ENCODE data around the gene RNF14. TPM values are rescaled to one million over a fixed set of nuclear protein-coding genes. Genes with fewer than 3 reads are reported as not detected.

RNF14 gene
- total and polyA plus RNA-seq, 9 of the 15 experiments (the other 6 are each of a cell fraction or from before 2014, with no cell fraction given), result 36.3 to 140 (median 75.1) TPM

DNA sequence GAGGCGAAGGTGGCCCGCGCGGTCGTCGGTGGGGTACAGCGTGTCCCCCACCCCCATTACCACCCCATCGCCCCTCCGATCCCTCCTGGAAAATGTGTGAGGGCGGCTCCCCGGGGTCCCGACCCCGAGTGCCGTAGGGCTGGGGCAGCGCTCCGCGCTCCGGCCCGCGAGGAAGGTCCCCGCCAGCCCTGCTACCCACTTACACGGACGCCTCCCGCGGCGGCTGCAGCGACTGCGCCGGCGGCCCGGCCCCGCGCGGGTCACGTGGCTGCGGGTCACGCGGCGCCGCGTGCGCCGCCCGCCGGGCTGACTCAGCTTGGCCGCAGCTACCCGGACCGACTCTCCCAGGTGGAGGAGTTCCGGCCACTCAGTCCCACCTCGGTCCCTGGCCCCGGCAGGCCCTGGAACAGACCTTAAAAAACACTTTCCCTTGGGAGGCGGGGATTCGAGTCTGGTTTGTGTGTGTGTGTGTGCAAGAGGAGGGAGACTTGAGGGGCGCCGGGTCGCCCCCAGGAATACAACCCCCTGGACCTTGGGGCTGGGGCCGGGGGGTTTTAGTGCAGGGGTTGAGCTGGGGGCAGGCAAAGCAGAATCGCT is 44.0 kb downstream of the RNF14 start, which contains the start of gene GNPDA1 (continued):
- TF ChIP-seq ZBTB7A (IDR thresholded peaks at IDR 0.05; ENCODE audit: borderline replicate concordance, control insufficient read depth, low read depth, low read length), result peak; percentile 53
- no peak for TF ChIP-seq EGR1 (conservative IDR thresholded peaks at IDR 0.05)
- TF ChIP-seq NBN (IDR thresholded peaks at IDR 0.05; ENCODE audit: low read depth), result no peak; the same call in 1 of the 2 replicates
- no peak for TF ChIP-seq ZFPM2 (CRISPR knock-in tag; IDR thresholded peaks at IDR 0.05)
- peak; percentile 66; the same call in 1 of the 2 replicates for TF ChIP-seq GTF2F1 (IDR thresholded peaks at IDR 0.05; ENCODE audit: low read depth, low read length)
- TF ChIP-seq, protein P1, sequence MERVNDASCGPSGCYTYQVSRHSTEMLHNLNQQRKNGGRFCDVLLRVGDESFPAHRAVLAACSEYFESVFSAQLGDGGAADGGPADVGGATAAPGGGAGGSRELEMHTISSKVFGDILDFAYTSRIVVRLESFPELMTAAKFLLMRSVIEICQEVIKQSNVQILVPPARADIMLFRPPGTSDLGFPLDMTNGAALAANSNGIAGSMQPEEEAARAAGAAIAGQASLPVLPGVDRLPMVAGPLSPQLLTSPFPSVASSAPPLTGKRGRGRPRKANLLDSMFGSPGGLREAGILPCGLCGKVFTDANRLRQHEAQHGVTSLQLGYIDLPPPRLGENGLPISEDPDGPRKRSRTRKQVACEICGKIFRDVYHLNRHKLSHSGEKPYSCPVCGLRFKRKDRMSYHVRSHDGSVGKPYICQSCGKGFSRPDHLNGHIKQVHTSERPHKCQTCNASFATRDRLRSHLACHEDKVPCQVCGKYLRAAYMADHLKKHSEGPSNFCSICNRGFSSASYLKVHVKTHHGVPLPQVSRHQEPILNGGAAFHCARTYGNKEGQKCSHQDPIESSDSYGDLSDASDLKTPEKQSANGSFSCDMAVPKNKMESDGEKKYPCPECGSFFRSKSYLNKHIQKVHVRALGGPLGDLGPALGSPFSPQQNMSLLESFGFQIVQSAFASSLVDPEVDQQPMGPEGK (CRISPR knock-in tag; IDR thresholded peaks at IDR 0.05; ENCODE audit: borderline replicate concordance), result no peak
- no peak for TF ChIP-seq HMG20B (CRISPR knock-in tag; IDR thresholded peaks at IDR 0.05)
- TF ChIP-seq NR2C1 (IDR thresholded peaks at IDR 0.05), result 0 out of 2 replicates have a peak, but pooled peaks have one; percentile 48
- TF ChIP-seq NR2C1 (tag; IDR thresholded peaks at IDR 0.05), result 0 out of 2 replicates have a peak, but pooled peaks have one; percentile 14
- TF ChIP-seq ZFP30 (CRISPR knock-in tag; IDR thresholded peaks at IDR 0.05; ENCODE audit: borderline replicate concordance), result no peak
- TF ChIP-seq NFE2 (IDR thresholded peaks at IDR 0.05; ENCODE audit: low read depth), result peak; percentile 71
- peak; percentile 89 for TF ChIP-seq POLR2A (conservative IDR thresholded peaks at IDR 0.05)
- TF ChIP-seq, protein P2, sequence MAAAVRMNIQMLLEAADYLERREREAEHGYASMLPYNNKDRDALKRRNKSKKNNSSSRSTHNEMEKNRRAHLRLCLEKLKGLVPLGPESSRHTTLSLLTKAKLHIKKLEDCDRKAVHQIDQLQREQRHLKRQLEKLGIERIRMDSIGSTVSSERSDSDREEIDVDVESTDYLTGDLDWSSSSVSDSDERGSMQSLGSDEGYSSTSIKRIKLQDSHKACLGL (CRISPR knock-in tag; IDR thresholded peaks at IDR 0.05; ENCODE audit: borderline replicate concordance, poor library complexity, severe bottlenecking), result peak; percentile 52
- TF ChIP-seq ZNF561 (CRISPR knock-in tag; conservative IDR thresholded peaks at IDR 0.05), result no peak
- TF ChIP-seq KAT8 (IDR thresholded peaks at IDR 0.05; ENCODE audit: low read depth), result no peak
- TF ChIP-seq ZNF785 (CRISPR knock-in tag; IDR thresholded peaks at IDR 0.05), result no peak
- peak; percentile 30; the same call in 1 of the 2 replicates for TF ChIP-seq ETV5 (CRISPR knock-in tag; IDR thresholded peaks at IDR 0.05; ENCODE audit: low read depth)
- TF ChIP-seq NFIC (IDR thresholded peaks at IDR 0.05), result peak; percentile 23; the same call in 1 of the 2 replicates
- TF ChIP-seq, protein P3, sequence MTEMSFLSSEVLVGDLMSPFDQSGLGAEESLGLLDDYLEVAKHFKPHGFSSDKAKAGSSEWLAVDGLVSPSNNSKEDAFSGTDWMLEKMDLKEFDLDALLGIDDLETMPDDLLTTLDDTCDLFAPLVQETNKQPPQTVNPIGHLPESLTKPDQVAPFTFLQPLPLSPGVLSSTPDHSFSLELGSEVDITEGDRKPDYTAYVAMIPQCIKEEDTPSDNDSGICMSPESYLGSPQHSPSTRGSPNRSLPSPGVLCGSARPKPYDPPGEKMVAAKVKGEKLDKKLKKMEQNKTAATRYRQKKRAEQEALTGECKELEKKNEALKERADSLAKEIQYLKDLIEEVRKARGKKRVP (CRISPR knock-in tag; IDR thresholded peaks at IDR 0.05), result no peak
- no peak for TF ChIP-seq KLF1 (tag; IDR thresholded peaks at IDR 0.05)
- no peak for TF ChIP-seq RUNX1 (IDR thresholded peaks at IDR 0.05; ENCODE audit: low read depth)
- TF ChIP-seq, protein P4, sequence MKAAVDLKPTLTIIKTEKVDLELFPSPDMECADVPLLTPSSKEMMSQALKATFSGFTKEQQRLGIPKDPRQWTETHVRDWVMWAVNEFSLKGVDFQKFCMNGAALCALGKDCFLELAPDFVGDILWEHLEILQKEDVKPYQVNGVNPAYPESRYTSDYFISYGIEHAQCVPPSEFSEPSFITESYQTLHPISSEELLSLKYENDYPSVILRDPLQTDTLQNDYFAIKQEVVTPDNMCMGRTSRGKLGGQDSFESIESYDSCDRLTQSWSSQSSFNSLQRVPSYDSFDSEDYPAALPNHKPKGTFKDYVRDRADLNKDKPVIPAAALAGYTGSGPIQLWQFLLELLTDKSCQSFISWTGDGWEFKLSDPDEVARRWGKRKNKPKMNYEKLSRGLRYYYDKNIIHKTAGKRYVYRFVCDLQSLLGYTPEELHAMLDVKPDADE (conservative IDR thresholded peaks at IDR 0.05; ENCODE audit: control insufficient read depth, low read depth, low read length), result peak; percentile 83
- no peak for TF ChIP-seq ZNF143 (CRISPR knock-in tag; IDR thresholded peaks at IDR 0.05)
- peak; percentile 31 for TF ChIP-seq SAP30 (IDR thresholded peaks at IDR 0.05; ENCODE audit: borderline replicate concordance, insufficient read depth, low read depth, low read length, poor library complexity, severe bottlenecking)
- peak; percentile 59 for TF ChIP-seq SIN3B (IDR thresholded peaks at IDR 0.05; ENCODE audit: low read depth)
- no peak for TF ChIP-seq ZNF707 (CRISPR knock-in tag; conservative IDR thresholded peaks at IDR 0.05)
- no peak for TF ChIP-seq PHF21A (IDR thresholded peaks at IDR 0.05; ENCODE audit: borderline replicate concordance, low read depth)

Measured in K562 (cell line).